Tibial nerve (tissue), 4 donors: ENCODE measurements around the gene UBAP1L. TPM values are rescaled to one million over a fixed set of nuclear protein-coding genes. Genes with fewer than 3 reads are reported as not detected.

Experiments
- DNase-seq, 2 donors: peaks; one replicate each; pipeline ENCODE4 v3.0.0-alpha.2; 2019; ENCODE audit warnings: low spot score in 2 of 2
- H3K27ac ChIP-seq, 4 donors: fragments of 200-600 bp; sonication (generic) in 3 of 4; one replicate each; pipeline ENCODE4 v1.5.1; 2017 to 2019; ENCODE audit warnings: mild to moderate bottlenecking in 1 of 4
- H3K27me3 ChIP-seq, 2 donors: fragments of 200-600 bp; sonication (generic) in 1 of 2; one replicate each; pipeline versions ENCODE4 v1.5.1 to v1.6.0; 2017 to 2019
- H3K36me3 ChIP-seq, 3 donors: fragments of 200-600 bp; sonication (generic); one replicate each; pipeline ENCODE4 v1.5.1; 2018 to 2019
- H3K4me1 ChIP-seq, 4 donors: fragments of 200-600 bp; sonication (generic) in 3 of 4; one replicate each; pipeline ENCODE4 v1.5.1; 2017 to 2019
- H3K4me3 ChIP-seq, 4 donors: fragments of 200-600 bp; sonication (generic) in 3 of 4; one replicate each; pipeline ENCODE4 v1.5.1; 2017 to 2019; ENCODE audit warnings: mild to moderate bottlenecking in 1 of 4, moderate library complexity in 1 of 4
- H3K9me3 ChIP-seq, 4 donors: fragments of 200-600 bp; sonication (generic) in 3 of 4; one replicate each; pipeline ENCODE4 v1.5.1; 2017 to 2019
- CTCF ChIP-seq, 5 experiments: fragments of 200-600 bp in 3 of 5; fragments of 450-650 bp in 2 of 5; sonication (generic) in 3 of 5; IDR thresholded peaks; one replicate each; pipeline ENCODE4 v1.5.1; 2016 to 2019; ENCODE audit warnings: antibody characterized with exemption in 5 of 5, mild to moderate bottlenecking in 3 of 5, moderate library complexity in 2 of 5
- EP300 ChIP-seq, 2 donors: sonication (generic); formaldehyde crosslinking; IDR thresholded peaks; one replicate each; pipeline ENCODE4 v1.6.1; 2017; ENCODE audit warnings: antibody characterized with exemption in 2 of 2, mild to moderate bottlenecking in 1 of 2
- POLR2A ChIP-seq, 2 donors: fragments of 450-650 bp; IDR thresholded peaks; one replicate each; pipeline ENCODE4 v1.6.1; 2017; ENCODE audit warnings: antibody characterized with exemption in 2 of 2, mild to moderate bottlenecking in 2 of 2, moderate library complexity in 2 of 2
- WGBS, 2 donors: methylation state at CpG; one replicate each; pipeline ENCODE4 v1.1.5; 2018; 5-methylcytosine and 5-hydroxymethylcytosine counted together
- total RNA-seq, 4 donors: library from RNA; depleted of rRNA; stranded (reverse); fragments of >200 nt; gene quantifications; one replicate each; pipeline ENCODE4 v1.1.0, GENCODE V29; 2016

UBAP1L gene
- total RNA-seq, 4 donors from 2014 or later = 8.4 to 16.7 (median 14.0) TPM

- Histone ChIP-seq H3K27ac (no peak overlapping the region), H3K4me1 (peaks cover 0 to 25% (median 0%) of the 10 kb centered on the region in 4 donors), H3K9me3 (no peaks in the 10 kb centered on the region), H3K4me3 (no peak overlapping the region), H3K27me3 (no peaks in the 10 kb centered on the region), H3K36me3 (peaks cover 0 to 77% (median 0%) of the 10 kb centered on the region in 3 donors)
- TF ChIP-seq POLR2A (IDR thresholded peaks at IDR 0.05) (no peak), EP300 (IDR thresholded peaks at IDR 0.05) (no peak), CTCF (IDR thresholded peaks at IDR 0.05) (no peak)
- no peak for DNase-seq
- 94 to 96% methylated on average over 4 to 5 of the region's 5 CpGs for WGBS, 2 donors
These were observed 15.7 kb downstream of the UBAP1L start for GRCh38 chr15:65099336-65099735.

- Histone ChIP-seq H3K4me3 (no peak overlapping the region), H3K36me3 (peaks cover 0 to 77% (median 0%) of the 10 kb centered on the region in 3 donors), H3K4me1 (peaks cover 0 to 35% (median 0%) of the 10 kb centered on the region in 4 donors), H3K9me3 (no peaks in the 10 kb centered on the region), H3K27me3 (no peaks in the 10 kb centered on the region), H3K27ac (no peak overlapping the region)
- DNase-seq = no peak
- TF ChIP-seq POLR2A (IDR thresholded peaks at IDR 0.05) = no peak
- TF ChIP-seq CTCF (IDR thresholded peaks at IDR 0.05) = no peak
- no peak for TF ChIP-seq EP300 (IDR thresholded peaks at IDR 0.05)
- 91 to 98% methylated on average over 7 of the region's 7 CpGs for WGBS, 2 donors
These were observed 17.2 kb downstream of the UBAP1L start for GRCh38 chr15:65097651-65098263.

- TF ChIP-seq CTCF (IDR thresholded peaks at IDR 0.05) (no peak), EP300 (IDR thresholded peaks at IDR 0.05) (no peak), POLR2A (IDR thresholded peaks at IDR 0.05) (no peak)
- Histone ChIP-seq H3K9me3 (no peaks in the 10 kb centered on the region), H3K36me3 (peaks cover 0 to 67% (median 0%) of the 10 kb centered on the region in 3 donors), H3K27ac (no peak overlapping the region), H3K27me3 (no peaks in the 10 kb centered on the region), H3K4me3 (no peak overlapping the region), H3K4me1 (peaks cover 0 to 37% (median 0%) of the 10 kb centered on the region in 4 donors)
- WGBS, 2 donors = 83 to 88% methylated on average over 6 of the region's 6 CpGs
- DNase-seq = no peak
These were observed 18.3 kb downstream of the UBAP1L start for GRCh38 chr15:65096481-65097385.

- H3K27ac ChIP-seq = no peak overlapping the region
These were observed 19.3 kb downstream of the UBAP1L start for GRCh38 chr15:65095747-65096104.

More at GRCh38 chr15:65095747-65096104, 19.3 kb downstream of the UBAP1L start:
- Histone ChIP-seq H3K9me3 (no peaks in the 10 kb centered on the region), H3K4me3 (no peak overlapping the region), H3K4me1 (peaks cover 0 to 30% (median 0%) of the 10 kb centered on the region in 4 donors), H3K36me3 (peaks cover 0 to 63% (median 0%) of the 10 kb centered on the region in 3 donors), H3K27me3 (no peaks in the 10 kb centered on the region)
- TF ChIP-seq POLR2A (IDR thresholded peaks at IDR 0.05) (no peak), CTCF (IDR thresholded peaks at IDR 0.05) (no peak), EP300 (IDR thresholded peaks at IDR 0.05) (no peak)
- WGBS, 2 donors = 73 to 79% methylated on average over 6 of the region's 6 CpGs
- DNase-seq = no peak
